ENCODE results near the gene SUFU. TPM values are rescaled to one million over a fixed set of nuclear protein-coding genes. Genes with fewer than 3 reads are reported as not detected.

The SUFU gene
- total and polyA plus RNA-seq, 2 of the 8 experiments (the other 6 are each of a cell fraction or from before 2014, with no cell fraction given), result 7.0 to 10.8 TPM

GRCh38 chr10:102550636-102551210 lies 47.0 kb downstream of the SUFU start:
- no peak overlapping the region for H4K91ac ChIP-seq (replicated peaks; ENCODE audit: insufficient read length, low read length)
- H2BK120ac ChIP-seq (replicated peaks; ENCODE audit: low read depth, low read length), result no peak overlapping the region
- no peak overlapping the region for H2BK20ac ChIP-seq (ENCODE audit: low read length)
- 96% methylated on average over 9 of the region's 9 CpGs; no CpG with 5 or more reads in 1 of the 2 experiments for whole genome bisulfite sequencing, 2 experiments (ENCODE audit: extremely low coverage in 1 of 2, insufficient coverage in 1 of 2, insufficient read length in 1 of 2, insufficient replicate concordance in 2 of 2, low coverage in 1 of 2, low lambda C conversion rate in 2 of 2, missing lambda C conversion rate in 1 of 2)
- no peak overlapping the region for H4K8ac ChIP-seq (ENCODE audit: extremely low read depth, insufficient read depth, low read length)
- no peak overlapping the region for H2AFZ ChIP-seq (ENCODE audit: low read length)
- no peak overlapping the region for H3K4me2 ChIP-seq (ENCODE audit: insufficient read depth in 1 of 2, low read depth in 2 of 2, low read length in 2 of 2)
- H3K23ac ChIP-seq (ENCODE audit: insufficient read length), result no peak overlapping the region
- no peak overlapping the region for H3K4me3 ChIP-seq (ENCODE audit: extremely low read depth in 1 of 4, insufficient read depth in 2 of 4, low read depth in 3 of 4, low read length in 4 of 4)
- ChIA-PET POLR2A (ENCODE audit: partially characterized antibody) (no interaction called here), CTCF (ENCODE audit: partially characterized antibody) (interaction anchor here (0.6 to 1.9 kb wide), 5 partner anchors 10 to 48 kb away, joined by 3 to 6 read pairs (median 3); partner anchors contain the start of gene ACTR1A)
- H3K27me3 ChIP-seq (replicated peaks in 1 of 4; ENCODE audit: control insufficient read depth in 3 of 4, extremely low read depth in 1 of 4, insufficient read depth in 3 of 4, low read length in 3 of 4), result no peaks in the 10 kb centered on the region
- TF ChIP-seq POU5F1 (IDR thresholded peaks at IDR 0.05; ENCODE audit: low read depth, low read length), result no peak
- no peak for TF ChIP-seq NRF1 (IDR thresholded peaks at IDR 0.05; ENCODE audit: low read depth, low read length)
- TF ChIP-seq CTCF (IDR thresholded peaks at IDR 0.05; ENCODE audit: control extremely low read depth in 1 of 3, insufficient read depth in 1 of 3, low read depth in 1 of 3, low read length in 3 of 3), result no peak
- no peak for TF ChIP-seq SIRT6 (IDR thresholded peaks at IDR 0.05; ENCODE audit: low read length)
- no peak for TF ChIP-seq SIN3A (conservative IDR thresholded peaks at IDR 0.05 in 1 of 2, IDR thresholded peaks at IDR 0.05 in 1 of 2; ENCODE audit: low read depth in 1 of 2, low read length in 2 of 2)
- no peak for TF ChIP-seq CHD1 (IDR thresholded peaks at IDR 0.05; ENCODE audit: low read depth, low read length)
- TF ChIP-seq TCF12 (IDR thresholded peaks at IDR 0.05; ENCODE audit: low read depth, low read length), result no peak
- no peak for TF ChIP-seq FOSL1 (IDR thresholded peaks at IDR 0.05; ENCODE audit: insufficient read depth, low read depth, low read length)
- TF ChIP-seq RXRA (IDR thresholded peaks at IDR 0.05; ENCODE audit: insufficient read depth, low read depth, low read length), result no peak
- no peak for TF ChIP-seq SP4 (IDR thresholded peaks at IDR 0.05; ENCODE audit: low read length)
- DNase-seq (ENCODE audit: low read depth in 1 of 2, low spot score in 2 of 2) (no peak), FAIRE-seq (no peak)
- H4K20me1 ChIP-seq (replicated peaks in 1 of 2; ENCODE audit: control insufficient read depth in 1 of 2, insufficient read depth in 2 of 2, low read length in 2 of 2), result peaks cover 3 to 6% of the 10 kb centered on the region in 2 experiments
- H2BK5ac ChIP-seq (ENCODE audit: low read depth, low read length), result no peak overlapping the region
- no peak overlapping the region for H2AK5ac ChIP-seq (ENCODE audit: low read depth, low read length)
- no peaks in the 10 kb centered on the region for H3K4me1 ChIP-seq (replicated peaks in 1 of 4; ENCODE audit: control insufficient read depth in 3 of 4, insufficient read depth in 4 of 4, low read length in 3 of 4)
- no peak overlapping the region for H3K18ac ChIP-seq (ENCODE audit: extremely low read depth, low read length)
- H3K27ac ChIP-seq (ENCODE audit: low read depth, low read length), result no peak overlapping the region
- H2BK15ac ChIP-seq (ENCODE audit: low read length), result no peak overlapping the region
- H3K23me2 ChIP-seq (ENCODE audit: low read depth, low read length), result no peaks in the 10 kb centered on the region
- H2BK12ac ChIP-seq (ENCODE audit: low read depth, low read length), result no peak overlapping the region
- H3K79me2 ChIP-seq (ENCODE audit: control insufficient read depth in 1 of 2, insufficient read depth in 2 of 2, low read length in 2 of 2), result no peaks in the 10 kb centered on the region
- H3K9me3 ChIP-seq (ENCODE audit: insufficient read depth in 2 of 2, low read depth in 1 of 2, low read length in 1 of 2), result no peaks in the 10 kb centered on the region
- H3K36me3 ChIP-seq (ENCODE audit: control insufficient read depth in 2 of 4, insufficient read depth in 4 of 4, low read length in 3 of 4), result peaks cover 0 to 4% (median 0%) of the 10 kb centered on the region in 4 experiments; a peak in 2 of 8 replicates
- H3K56ac ChIP-seq (replicated peaks; ENCODE audit: insufficient read length, low read depth, low read length), result no peak overlapping the region
- H4K5ac ChIP-seq (ENCODE audit: insufficient read length, low read depth, low read length), result no peak overlapping the region
- H3K79me1 ChIP-seq (ENCODE audit: low read depth, low read length), result no peaks in the 10 kb centered on the region
- H3K9ac ChIP-seq (replicated peaks in 1 of 4; ENCODE audit: extremely low read depth in 1 of 4, low read depth in 3 of 4, low read length in 3 of 4), result no peak overlapping the region
- no peak overlapping the region for H3K14ac ChIP-seq (ENCODE audit: insufficient read length)
- no peak overlapping the region for H3K4ac ChIP-seq (replicated peaks; ENCODE audit: insufficient read length, low read depth, low read length)

Data from H1 (cell line).